GM12872 (cell line): ENCODE results near the gene DDIAS.

ENCODE experiments used
- CTCF ChIP-seq: IDR thresholded peaks from 3 replicates; pipeline ENCODE4 v1.5.1; 2011; ENCODE audit warnings: low read depth, mild to moderate bottlenecking, low read length, moderate library complexity; ENCODE audit not compliant: insufficient read depth

Gene DDIAS

GRCh38 chr11:82892611-82893169 lies 8.8 kb upstream of the DDIAS start:
- no peak for TF ChIP-seq CTCF

- TF ChIP-seq CTCF = no peak
Observed at GRCh38 chr11:82895437-82896091, 6.0 kb upstream of the DDIAS start.

- TF ChIP-seq CTCF = no peak
Observed at GRCh38 chr11:82896183-82896582, 5.4 kb upstream of the DDIAS start.

GRCh38 chr11:82898241-82898640 lies 3.3 kb upstream of the DDIAS start:
- no peak for TF ChIP-seq CTCF

- no peak for TF ChIP-seq CTCF
Observed at GRCh38 chr11:82899186-82899820, 2.2 kb upstream of the DDIAS start.

GRCh38 chr11:82899957-82900276 lies 1.6 kb upstream of the DDIAS start:
- TF ChIP-seq CTCF = no peak

- 0 out of 3 replicates have a peak, but pooled peaks have one; percentile 5 for TF ChIP-seq CTCF
Observed at GRCh38 chr11:82900277-82901164, 1.0 kb upstream of the DDIAS start, which contains the start of gene PRCP. Gene PRCP (minus strand): TSS chr11:82900430. CDS start chr11:82900402, 28 bp downstream.
